DND-41 (cell line): ENCODE results near the gene SCAANT1.

Experiments
- ATAC-seq: fragments of 200-7000 bp; cut with Tn5 transposase; 3 replicates; pipeline ENCODE4 v1.9.1; 2021; ENCODE audit warnings: low read depth; ENCODE audit not compliant: insufficient read depth
- DNase-seq: peaks from one replicate; pipeline ENCODE4 v3.0.0-alpha.2; 2020
- H2AFZ ChIP-seq: 2 replicates; pipeline ENCODE4 v1.6.0; 2012; ENCODE audit warnings: low read depth, low read length
- H3K27ac ChIP-seq: 2 replicates; pipeline ENCODE4 v1.5.1; 2012; ENCODE audit warnings: low read length, inconsistent platforms
- H3K27me3 ChIP-seq: fragments of 200-600 bp; sonication (generic); 2 replicates; pipeline ENCODE4 v1.6.0; 2012; ENCODE audit warnings: low read length, mild to moderate bottlenecking, inconsistent platforms; ENCODE audit not compliant: insufficient read depth, poor library complexity
- H3K36me3 ChIP-seq: 2 replicates; pipeline ENCODE4 v1.5.1; 2012; ENCODE audit warnings: low read length, inconsistent platforms; ENCODE audit not compliant: insufficient read depth
- H3K4me1 ChIP-seq: 2 replicates; pipeline ENCODE4 v1.5.1; 2012; ENCODE audit warnings: mild to moderate bottlenecking, low read length; ENCODE audit not compliant: insufficient read depth
- H3K4me2 ChIP-seq: 2 replicates; pipeline ENCODE4 v1.6.0; 2012; ENCODE audit warnings: mild to moderate bottlenecking, moderate library complexity, low read length, inconsistent platforms; ENCODE audit not compliant: insufficient read depth
- H3K4me3 ChIP-seq, 2 experiments: fragments of 200-600 bp in 1 of 2; shearing (Covaris generic) in 1 of 2; 2 replicates each; pipeline ENCODE4 v1.5.1; 2012 to 2016; ENCODE audit warnings: inconsistent platforms in 2 of 2, low read length in 2 of 2, mild to moderate bottlenecking in 2 of 2, low read depth in 1 of 2, moderate library complexity in 1 of 2
- H3K79me2 ChIP-seq: 2 replicates; pipeline ENCODE4 v1.6.0; 2012; ENCODE audit warnings: low read length, inconsistent platforms; ENCODE audit not compliant: insufficient read depth
- H3K9ac ChIP-seq: 2 replicates; pipeline ENCODE4 v1.6.0; 2012; ENCODE audit warnings: low read depth, mild to moderate bottlenecking, inconsistent platforms, low read length, moderate library complexity
- H3K9me3 ChIP-seq: 2 replicates; pipeline ENCODE4 v1.5.1; 2012; ENCODE audit warnings: low read length, moderate library complexity, mild to moderate bottlenecking, inconsistent platforms; ENCODE audit not compliant: insufficient read depth, severe bottlenecking
- H4K20me1 ChIP-seq: 2 replicates; pipeline ENCODE4 v1.6.0; 2012; ENCODE audit warnings: low read length; ENCODE audit not compliant: insufficient read depth
- EZH2 ChIP-seq: IDR thresholded peaks from 3 replicates; pipeline ENCODE4 v1.6.1; 2012; ENCODE audit warnings: borderline replicate concordance, low read depth, mild to moderate bottlenecking, moderate library complexity, low read length, inconsistent platforms; ENCODE audit not compliant: severe bottlenecking
- TF ChIP-seq, protein P1 (sequence below): IDR thresholded peaks from 2 replicates; pipeline ENCODE4 v1.5.1; 2012; ENCODE audit warnings: borderline replicate concordance, low read length, moderate library complexity, mild to moderate bottlenecking; ENCODE audit not compliant: poor library complexity, severe bottlenecking; ENCODE audit errors: extremely low read depth

The SCAANT1 gene

DNA sequence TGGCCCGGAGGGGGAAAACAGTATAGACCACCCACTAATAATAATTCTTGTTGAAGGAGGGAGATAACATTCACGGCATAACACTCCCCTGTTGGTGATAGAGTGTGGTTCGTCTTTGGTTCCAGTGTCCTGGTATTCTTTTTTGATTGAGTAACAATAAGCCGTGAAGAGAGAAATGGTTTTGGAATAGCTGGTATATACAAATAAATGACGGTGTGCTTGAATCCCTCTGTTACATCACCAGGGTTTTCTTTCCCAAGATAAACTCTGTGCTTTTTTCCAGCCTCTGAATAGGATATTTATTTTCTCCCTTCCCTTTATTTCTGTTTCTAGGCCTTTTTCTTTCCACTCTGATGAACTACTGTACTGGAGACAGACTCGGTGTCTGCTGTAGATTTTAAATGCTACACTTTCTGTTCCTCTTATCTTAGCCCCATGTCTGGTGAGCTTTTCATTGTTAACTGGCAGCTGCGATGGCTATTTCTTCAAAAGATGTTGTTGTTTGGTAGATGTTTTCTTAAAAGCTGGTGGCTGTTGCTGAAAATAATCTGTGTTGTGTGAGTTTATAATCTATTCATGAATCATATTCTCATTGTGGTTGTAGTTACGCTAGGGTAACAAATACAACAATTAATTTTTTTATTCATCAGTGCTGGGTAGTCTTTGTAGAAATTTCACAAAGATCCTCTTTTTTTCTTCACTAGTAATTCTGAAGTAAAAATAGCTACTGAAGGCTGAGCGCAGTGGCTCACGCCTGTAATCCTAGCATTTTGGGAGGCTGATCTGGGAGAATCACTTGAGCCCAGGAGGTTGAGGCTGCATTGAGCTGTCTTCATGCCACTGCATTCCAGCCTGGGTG lies 15.5 kb upstream of the SCAANT1 start:
- Histone ChIP-seq H3K79me2 (peaks cover 95% of the 10 kb centered on the region), H2AFZ (no peak overlapping the region), H3K9me3 (no peaks in the 10 kb centered on the region), H3K27ac (no peak overlapping the region), H3K9ac (no peak overlapping the region), H3K27me3 (no peaks in the 10 kb centered on the region), H3K4me1 (no peaks in the 10 kb centered on the region), H4K20me1 (peaks cover 45% of the 10 kb centered on the region), H3K36me3 (peaks cover 56% of the 10 kb centered on the region), H3K4me2 (no peak overlapping the region), H3K4me3 (no peak overlapping the region)
- TF ChIP-seq, protein P1, sequence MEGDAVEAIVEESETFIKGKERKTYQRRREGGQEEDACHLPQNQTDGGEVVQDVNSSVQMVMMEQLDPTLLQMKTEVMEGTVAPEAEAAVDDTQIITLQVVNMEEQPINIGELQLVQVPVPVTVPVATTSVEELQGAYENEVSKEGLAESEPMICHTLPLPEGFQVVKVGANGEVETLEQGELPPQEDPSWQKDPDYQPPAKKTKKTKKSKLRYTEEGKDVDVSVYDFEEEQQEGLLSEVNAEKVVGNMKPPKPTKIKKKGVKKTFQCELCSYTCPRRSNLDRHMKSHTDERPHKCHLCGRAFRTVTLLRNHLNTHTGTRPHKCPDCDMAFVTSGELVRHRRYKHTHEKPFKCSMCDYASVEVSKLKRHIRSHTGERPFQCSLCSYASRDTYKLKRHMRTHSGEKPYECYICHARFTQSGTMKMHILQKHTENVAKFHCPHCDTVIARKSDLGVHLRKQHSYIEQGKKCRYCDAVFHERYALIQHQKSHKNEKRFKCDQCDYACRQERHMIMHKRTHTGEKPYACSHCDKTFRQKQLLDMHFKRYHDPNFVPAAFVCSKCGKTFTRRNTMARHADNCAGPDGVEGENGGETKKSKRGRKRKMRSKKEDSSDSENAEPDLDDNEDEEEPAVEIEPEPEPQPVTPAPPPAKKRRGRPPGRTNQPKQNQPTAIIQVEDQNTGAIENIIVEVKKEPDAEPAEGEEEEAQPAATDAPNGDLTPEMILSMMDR = no peak
- no peak for TF ChIP-seq EZH2
- ATAC-seq (no peak), DNase-seq (no peak)

DNA sequence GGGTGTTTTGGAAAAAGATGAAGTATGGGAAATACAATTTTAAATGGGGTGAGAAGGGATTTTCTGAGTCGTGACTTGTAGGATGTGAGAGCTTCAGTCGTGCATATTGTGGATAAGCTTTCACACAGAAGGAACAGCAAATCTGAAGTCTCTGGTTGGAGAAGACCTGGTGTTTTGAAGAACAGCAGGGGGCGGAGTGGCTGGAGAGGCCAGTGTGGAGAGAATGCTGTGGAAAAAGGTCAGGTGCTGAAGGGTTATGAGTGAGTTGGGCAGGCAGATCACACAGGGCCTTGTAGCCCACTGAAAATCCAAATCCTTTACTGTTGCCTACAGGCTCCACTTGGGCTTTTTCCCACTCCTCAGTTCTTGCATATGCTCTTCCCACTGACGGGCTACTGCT lies 14.1 kb upstream of the SCAANT1 start:
- Histone ChIP-seq H3K27ac (no peak overlapping the region), H3K36me3 (peaks cover 68% of the 10 kb centered on the region), H2AFZ (no peak overlapping the region), H3K79me2 (peaks cover 94% of the 10 kb centered on the region), H3K9me3 (no peaks in the 10 kb centered on the region), H3K9ac (no peak overlapping the region), H3K4me2 (no peak overlapping the region), H3K4me3 (no peak overlapping the region), H3K27me3 (no peaks in the 10 kb centered on the region), H4K20me1 (peaks cover 45% of the 10 kb centered on the region), H3K4me1 (no peaks in the 10 kb centered on the region)
- DNase-seq = no peak
- ATAC-seq = no peak
- TF ChIP-seq EZH2 = no peak
- TF ChIP-seq, protein P1 = no peak

DNA sequence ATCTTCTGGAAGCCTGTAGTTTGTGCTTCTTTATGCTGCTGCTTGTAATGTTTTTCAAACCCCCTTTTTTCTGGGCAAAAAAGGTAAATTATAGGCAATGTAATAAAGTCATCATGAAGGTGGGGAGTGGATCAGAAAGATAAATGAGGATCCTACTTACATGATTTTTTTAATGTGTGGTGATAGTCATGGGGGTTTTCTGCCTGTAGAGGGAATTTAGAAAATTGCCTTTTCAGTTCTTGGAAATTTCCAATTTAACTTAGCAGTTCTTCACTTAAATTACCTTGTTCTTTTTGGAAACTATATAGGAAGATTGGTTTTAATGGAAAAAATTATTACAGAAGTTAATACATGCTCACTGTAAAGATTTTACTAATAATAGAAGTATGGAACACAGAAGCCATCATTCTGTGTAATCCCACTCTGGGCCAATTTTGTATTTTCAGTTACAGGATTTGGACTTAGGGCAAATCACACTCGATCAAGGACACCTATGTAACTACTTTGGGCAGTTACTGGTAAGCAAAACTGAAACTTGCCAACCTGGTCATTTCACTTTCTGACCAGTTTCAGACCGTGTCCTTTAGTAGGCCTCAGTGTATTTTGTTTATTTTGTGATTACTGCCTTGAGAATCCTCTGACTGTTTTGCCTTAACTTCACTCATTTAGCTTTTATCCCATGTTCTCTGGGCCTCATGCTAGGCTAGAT lies 10.5 kb upstream of the SCAANT1 start:
- Histone ChIP-seq H3K4me2 (no peak overlapping the region), H3K79me2 (peaks cover 89% of the 10 kb centered on the region), H3K9ac (no peak overlapping the region), H3K27ac (no peak overlapping the region), H3K36me3 (peaks cover 83% of the 10 kb centered on the region), H2AFZ (no peak overlapping the region), H3K4me3 (no peak overlapping the region), H3K27me3 (no peaks in the 10 kb centered on the region), H4K20me1 (peaks cover 43% of the 10 kb centered on the region), H3K9me3 (no peaks in the 10 kb centered on the region), H3K4me1 (no peaks in the 10 kb centered on the region)
- ATAC-seq (no peak), DNase-seq (no peak)
- TF ChIP-seq EZH2 = no peak
- TF ChIP-seq, protein P1 = no peak
